HepG2 (cell line): Measurements from ENCODE around the gene PTPN2. TPM values are rescaled to one million over a fixed set of nuclear protein-coding genes. Genes with fewer than 3 reads are reported as not detected.

Experiments used
- CSRNP2 ChIP-seq: sonication (generic); formaldehyde crosslinking; conservative IDR thresholded peaks from 2 replicates; pipeline ENCODE4 v1.8.0; 2022; ENCODE audit warnings: low read depth, missing genetic modification reagents
- ELF4 ChIP-seq: sonication (generic); formaldehyde crosslinking; IDR thresholded peaks from 2 replicates; pipeline ENCODE4 v1.5.0; 2020; ENCODE audit warnings: missing genetic modification reagents, mild to moderate bottlenecking, moderate library complexity, borderline replicate concordance
- HDAC6 ChIP-seq: fragments of 200-600 bp; sonication (generic); IDR thresholded peaks from 2 replicates; pipeline ENCODE4 v1.7.0; 2017; ENCODE audit warnings: mild to moderate bottlenecking, antibody characterized with exemption, low read length, low read depth
- HMG20B ChIP-seq: conservative IDR thresholded peaks from 2 replicates; pipeline ENCODE4 v1.6.1; 2016; ENCODE audit warnings: missing genetic modification reagents, missing compliant biosample characterization
- HNF4G ChIP-seq, 2 experiments: sonication (generic) in 1 of 2; formaldehyde crosslinking in 1 of 2; IDR thresholded peaks; 2 replicates each; pipeline versions ENCODE4 v1.4.0 to v1.6.1; 2011 to 2020; ENCODE audit warnings: borderline replicate concordance in 2 of 2, low read depth in 2 of 2, mild to moderate bottlenecking in 2 of 2, low read length in 1 of 2, missing genetic modification reagents in 1 of 2, moderate library complexity in 1 of 2
- KLF16 ChIP-seq, 2 experiments: sonication (generic) in 1 of 2; formaldehyde crosslinking in 1 of 2; IDR thresholded peaks; 2 replicates each; pipeline versions ENCODE4 v1.6.1 to v1.8.0; 2016 to 2023; ENCODE audit warnings: missing genetic modification reagents in 2 of 2, missing compliant biosample characterization in 1 of 2
- NFKB2 ChIP-seq: sonication (generic); formaldehyde crosslinking; IDR thresholded peaks from 2 replicates; pipeline ENCODE4 v1.4.0; 2020; ENCODE audit warnings: missing genetic modification reagents, borderline replicate concordance
- NR2F1 ChIP-seq, 2 experiments: fragments of 450-650 bp in 1 of 2; formaldehyde crosslinking in 1 of 2; IDR thresholded peaks; 2 replicates each; pipeline versions ENCODE4 v1.5.0 to v1.6.1; 2016 to 2020; ENCODE audit warnings: mild to moderate bottlenecking in 1 of 2, missing compliant biosample characterization in 1 of 2, missing genetic modification reagents in 1 of 2, moderate library complexity in 1 of 2
- PCBP2 ChIP-seq: fragments of 200-400 bp; formaldehyde crosslinking; optimal IDR thresholded peaks from 2 replicates; pipeline ENCODE3; 2018; ENCODE audit warnings: low read length, low read depth; ENCODE audit not compliant: poor library complexity, severe bottlenecking
- RFXANK ChIP-seq: IDR thresholded peaks from 2 replicates; pipeline ENCODE4 v1.6.1; 2016
- SMC3 ChIP-seq: IDR thresholded peaks from 2 replicates; pipeline ENCODE4 v1.6.1; 2011; ENCODE audit warnings: low read length, improper control_type of control experiment
- SOX13 ChIP-seq, 3 experiments: fragments of 450-650 bp in 1 of 3; sonication (generic) in 1 of 3; formaldehyde crosslinking in 1 of 3; IDR thresholded peaks in 2 of 3; conservative IDR thresholded peaks in 1 of 3; 2 replicates each; pipeline versions ENCODE4 v1.5.0 to v1.6.1; 2016 to 2020; ENCODE audit warnings: antibody characterized with exemption in 1 of 3, mild to moderate bottlenecking in 1 of 3, missing compliant biosample characterization in 1 of 3, missing genetic modification reagents in 1 of 3, moderate library complexity in 1 of 3
- SOX5 ChIP-seq: IDR thresholded peaks from 2 replicates; pipeline ENCODE4 v1.6.1; 2016; ENCODE audit warnings: borderline replicate concordance
- SYNCRIP ChIP-seq: fragments of 200-400 bp; formaldehyde crosslinking; IDR thresholded peaks from 2 replicates; pipeline ENCODE4 v1.6.1; 2018; ENCODE audit warnings: mild to moderate bottlenecking, low read depth, low read length; ENCODE audit not compliant: insufficient read depth
- ZNF337 ChIP-seq: sonication (generic); formaldehyde crosslinking; IDR thresholded peaks from 2 replicates; pipeline ENCODE4 v1.5.1; 2020; ENCODE audit warnings: missing genetic modification reagents, low read depth, mild to moderate bottlenecking, borderline replicate concordance
- ZSCAN30 ChIP-seq: sonication (generic); formaldehyde crosslinking; IDR thresholded peaks from 2 replicates; pipeline ENCODE4 v1.5.0; 2020; ENCODE audit warnings: mild to moderate bottlenecking, missing genetic modification reagents
- polyA plus RNA-seq, 8 experiments: library from polyadenylated mRNA; depleted of rRNA in 3 of 8; stranded (reverse) in 7 of 8; unstranded in 1 of 8; fragments of >200 nt; fragmentation: Illumina TruSeq in 4 of 8; extraction: Trizol in 4 of 8; gene quantifications; 2 replicates each; pipeline versions ENCODE4 v1.2.1 to v1.2.3, GENCODE V29; 2011 to 2016; ENCODE audit warnings: low read depth in 4 of 8, missing spikeins in 1 of 8, mixed read lengths in 1 of 8; ENCODE audit not compliant: insufficient read depth in 1 of 8
- total RNA-seq, 5 experiments: library from RNA; depleted of rRNA; stranded (reverse); fragments of >200 nt; fragmentation: Illumina TruSeq; extraction: Trizol; gene quantifications; 2 replicates each; pipeline ENCODE4 v1.2.3, GENCODE V29; 2016; ENCODE audit warnings: low read depth in 1 of 5
- TF ChIP-seq, protein P1 (sequence below): sonication (generic); formaldehyde crosslinking; IDR thresholded peaks from 2 replicates; pipeline ENCODE4 v1.4.0; 2020; ENCODE audit warnings: mild to moderate bottlenecking, missing genetic modification reagents
- TF ChIP-seq, protein P2 (sequence below): sonication (generic); formaldehyde crosslinking; IDR thresholded peaks from 2 replicates; pipeline ENCODE4 v1.4.0; 2020; ENCODE audit warnings: missing genetic modification reagents

The PTPN2 gene
- total and polyA plus RNA-seq, 2 of the 13 experiments (the other 11 are each of a cell fraction or from before 2014, with no cell fraction given): 24.9 to 41.5 TPM

DNA sequence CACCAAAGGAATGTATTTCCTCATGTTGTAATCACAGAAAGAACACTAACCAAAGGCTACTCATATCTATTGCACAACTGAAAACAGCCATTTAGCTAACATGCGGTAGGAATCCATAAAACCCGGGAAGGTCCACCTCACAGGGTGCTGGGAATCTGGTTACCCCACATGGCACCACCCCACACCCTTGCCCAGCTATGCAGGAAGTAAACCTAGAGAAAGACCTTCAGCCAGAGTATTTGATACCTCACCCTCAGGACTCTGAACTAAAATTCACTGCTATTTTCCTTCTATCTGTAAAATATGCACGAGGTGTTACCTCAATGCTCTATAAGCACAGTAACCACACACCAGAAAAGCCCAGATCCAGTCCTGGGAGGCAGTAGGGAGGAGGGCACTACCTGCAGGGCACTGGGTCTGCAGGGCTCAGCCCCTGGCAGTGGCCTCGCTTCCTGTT lies 45.8 kb downstream of the PTPN2 start (continued):
- TF ChIP-seq, protein P1, sequence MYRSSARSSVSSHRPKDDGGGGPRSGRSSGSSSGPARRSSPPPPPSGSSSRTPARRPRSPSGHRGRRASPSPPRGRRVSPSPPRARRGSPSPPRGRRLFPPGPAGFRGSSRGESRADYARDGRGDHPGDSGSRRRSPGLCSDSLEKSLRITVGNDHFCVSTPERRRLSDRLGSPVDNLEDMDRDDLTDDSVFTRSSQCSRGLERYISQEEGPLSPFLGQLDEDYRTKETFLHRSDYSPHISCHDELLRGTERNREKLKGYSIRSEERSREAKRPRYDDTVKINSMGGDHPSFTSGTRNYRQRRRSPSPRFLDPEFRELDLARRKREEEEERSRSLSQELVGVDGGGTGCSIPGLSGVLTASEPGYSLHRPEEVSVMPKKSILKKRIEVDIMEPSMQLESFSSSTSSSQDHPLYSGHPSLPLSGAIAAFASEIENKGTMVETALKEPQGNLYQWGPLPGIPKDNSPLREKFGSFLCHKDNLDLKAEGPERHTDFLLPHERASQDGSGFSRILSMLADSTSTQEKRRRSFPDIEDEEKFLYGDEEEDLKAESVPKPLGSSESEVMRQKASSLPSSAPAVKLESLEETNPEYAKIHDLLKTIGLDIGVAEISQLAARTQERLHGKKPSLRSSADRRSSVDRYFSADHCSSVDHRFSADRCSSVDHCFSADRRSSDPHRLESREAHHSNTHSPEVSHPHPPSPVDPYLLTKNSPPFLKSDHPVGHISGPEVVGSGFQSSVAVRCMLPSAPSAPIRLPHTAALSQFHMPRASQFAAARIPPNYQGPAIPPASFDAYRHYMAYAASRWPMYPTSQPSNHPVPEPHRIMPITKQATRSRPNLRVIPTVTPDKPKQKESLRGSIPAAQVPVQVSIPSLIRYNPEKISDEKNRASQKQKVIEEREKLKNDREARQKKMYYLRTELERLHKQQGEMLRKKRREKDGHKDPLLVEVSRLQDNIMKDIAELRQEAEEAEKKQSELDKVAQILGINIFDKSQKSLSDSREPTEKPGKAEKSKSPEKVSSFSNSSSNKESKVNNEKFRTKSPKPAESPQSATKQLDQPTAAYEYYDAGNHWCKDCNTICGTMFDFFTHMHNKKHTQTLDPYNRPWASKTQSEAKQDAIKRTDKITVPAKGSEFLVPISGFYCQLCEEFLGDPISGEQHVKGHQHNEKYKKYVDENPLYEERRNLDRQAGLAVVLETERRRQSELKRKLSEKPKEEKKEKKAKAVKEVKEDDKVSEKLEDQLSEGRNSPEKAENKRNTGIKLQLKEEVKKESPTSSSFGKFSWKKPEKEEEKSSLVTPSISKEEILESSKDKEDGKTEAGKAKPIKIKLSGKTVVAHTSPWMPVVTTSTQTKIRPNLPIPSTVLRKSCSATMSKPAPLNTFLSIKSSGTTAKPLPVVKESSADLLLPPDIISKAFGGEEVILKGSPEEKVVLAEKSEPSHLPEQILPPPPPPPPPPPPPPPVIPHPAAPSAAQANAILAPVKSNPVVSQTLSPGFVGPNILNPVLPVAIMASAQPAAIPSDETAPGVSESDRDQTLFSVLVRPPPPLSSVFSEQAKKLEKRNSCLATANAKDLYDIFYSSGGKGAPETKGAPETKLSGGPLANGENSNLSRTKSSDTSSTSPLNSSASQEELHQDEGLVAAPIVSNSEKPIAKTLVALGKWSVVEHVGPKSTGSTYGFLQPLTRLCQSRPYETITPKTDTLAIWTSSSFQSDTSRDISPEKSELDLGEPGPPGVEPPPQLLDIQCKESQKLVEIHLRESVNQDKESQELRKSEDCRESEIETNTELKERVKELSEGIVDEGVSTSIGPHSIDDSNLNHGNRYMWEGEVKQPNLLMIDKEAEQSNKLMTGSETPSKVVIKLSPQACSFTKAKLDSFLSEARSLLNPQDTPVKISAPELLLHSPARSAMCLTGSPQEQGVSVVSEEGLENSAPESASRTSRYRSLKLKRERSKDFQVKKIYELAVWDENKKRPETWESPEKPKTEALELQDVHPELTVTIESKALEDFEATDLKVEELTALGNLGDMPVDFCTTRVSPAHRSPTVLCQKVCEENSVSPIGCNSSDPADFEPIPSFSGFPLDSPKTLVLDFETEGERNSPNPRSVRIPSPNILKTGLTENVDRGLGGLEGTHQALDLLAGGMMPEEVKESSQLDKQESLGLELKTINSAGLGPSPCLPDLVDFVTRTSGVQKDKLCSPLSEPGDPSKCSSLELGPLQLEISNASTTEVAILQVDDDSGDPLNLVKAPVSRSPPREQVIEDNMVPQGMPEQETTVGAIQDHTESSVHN (CRISPR knock-in tag): no peak
- TF ChIP-seq ZSCAN30 (CRISPR knock-in tag) (no peak), SYNCRIP (no peak), SOX13 (IDR thresholded peaks at IDR 0.05) (no peak), SOX13 (CRISPR knock-in tag; conservative IDR thresholded peaks at IDR 0.05 in 1 of 2, IDR thresholded peaks at IDR 0.05 in 1 of 2) (peak in 1 of 2 experiments; percentile 30; a peak in 1 of 4 replicates), PCBP2 (no peak), KLF16 (CRISPR knock-in tag; IDR thresholded peaks at IDR 0.05) (peak in 1 of 2 experiments; percentile 44; a peak in 1 of 4 replicates), NR2F1 (CRISPR knock-in tag; IDR thresholded peaks at IDR 0.05) (no peak), SMC3 (peak; percentile 29; the same call in 1 of the 2 replicates), NFKB2 (no peak), RFXANK (CRISPR knock-in tag) (no peak), HDAC6 (no peak), HMG20B (CRISPR knock-in tag) (peak; percentile 45; the same call in 1 of the 2 replicates), ELF4 (CRISPR knock-in tag) (no peak), SOX5 (peak; percentile 41; the same call in 1 of the 2 replicates), ZNF337 (CRISPR knock-in tag) (no peak), CSRNP2 (no peak), HNF4G (IDR thresholded peaks at IDR 0.05; ENCODE audit: borderline replicate concordance, low read depth, low read length) (no peak), HNF4G (CRISPR knock-in tag; IDR thresholded peaks at IDR 0.05; ENCODE audit: borderline replicate concordance, low read depth) (no peak)
- TF ChIP-seq, protein P2, sequence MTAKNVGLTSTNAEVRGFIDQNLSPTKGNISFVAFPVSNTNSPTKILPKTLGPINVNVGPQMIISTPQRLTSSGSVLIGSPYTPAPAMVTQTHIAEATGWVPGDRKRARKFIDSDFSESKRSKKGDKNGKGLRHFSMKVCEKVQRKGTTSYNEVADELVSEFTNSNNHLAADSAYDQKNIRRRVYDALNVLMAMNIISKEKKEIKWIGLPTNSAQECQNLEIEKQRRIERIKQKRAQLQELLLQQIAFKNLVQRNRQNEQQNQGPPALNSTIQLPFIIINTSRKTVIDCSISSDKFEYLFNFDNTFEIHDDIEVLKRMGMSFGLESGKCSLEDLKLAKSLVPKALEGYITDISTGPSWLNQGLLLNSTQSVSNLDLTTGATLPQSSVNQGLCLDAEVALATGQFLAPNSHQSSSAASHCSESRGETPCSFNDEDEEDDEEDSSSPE (CRISPR knock-in tag): peak; percentile 42; the same call in 1 of the 2 replicates
